Upper lobe of right lung (tissue), 1 donor: Measurements from ENCODE around the gene MANF. TPM values are rescaled to one million over a fixed set of nuclear protein-coding genes. Genes with fewer than 3 reads are reported as not detected.
A peak's percentile ranks its signal among the peaks of the same experiment; 100 is the strongest.

Source experiments
- ATAC-seq: fragments of 200-7000 bp; cut with Tn5 transposase; one replicate; pipeline ENCODE4 v1.9.1; 2020; ENCODE audit warnings: mild to moderate bottlenecking, moderate library complexity
- DNase-seq: peaks from one replicate; pipeline ENCODE4 v3.0.0-alpha.2; 2020
- H3K27ac ChIP-seq: fragments of 200-600 bp; one replicate; pipeline ENCODE4 v1.8.0; 2022
- H3K27me3 ChIP-seq: fragments of 200-600 bp; one replicate; pipeline ENCODE4 v1.8.0; 2022; ENCODE audit warnings: mild to moderate bottlenecking
- H3K36me3 ChIP-seq: fragments of 200-600 bp; one replicate; pipeline ENCODE4 v1.8.0; 2022
- H3K4me1 ChIP-seq: fragments of 200-600 bp; one replicate; pipeline ENCODE4 v1.8.0; 2022
- H3K4me3 ChIP-seq: fragments of 200-600 bp; one replicate; pipeline ENCODE4 v1.8.0; 2022; ENCODE audit warnings: mild to moderate bottlenecking
- H3K9me3 ChIP-seq: fragments of 200-600 bp; one replicate; pipeline ENCODE4 v1.8.0; 2022
- CTCF ChIP-seq: fragments of 200-600 bp; IDR thresholded peaks from one replicate; pipeline ENCODE4 v1.8.0; 2022; ENCODE audit warnings: antibody characterized with exemption
- intact Hi-C: fragments of 100-400 bp; cut with DNase I; formaldehyde crosslinking; loops from one replicate; pipeline ENCODE4 v1.11.0; 2022
- total RNA-seq: library from RNA; stranded (reverse); fragmentation: NEBNext Ultra II Directional; extraction: Animal tissue kit (Norgen Biotek cat#: 25700); gene quantifications from one replicate; pipeline ENCODE4 v1.2.1, GENCODE V29; 2021
- donor health status: DM: no; HTN: yes; CAD: no; lungs with severe emphysema.

MANF gene
- total RNA-seq, 1 donor from 2014 or later: 80.3 TPM

GRCh38 chr3:51389423-51390183, 4.5 kb downstream of the MANF start:
- Histone ChIP-seq H3K9me3 (no peaks in the 10 kb centered on the region), H3K4me1 (peaks cover 58% of the 10 kb centered on the region), H3K36me3 (peaks cover 46% of the 10 kb centered on the region), H3K4me3 (no peak overlapping the region), H3K27me3 (no peaks in the 10 kb centered on the region), H3K27ac (no peak overlapping the region)
- DNase-seq (peak; percentile 77), ATAC-seq (no peak)
- peak; percentile 71 for TF ChIP-seq CTCF
- intact Hi-C loops: no loop called here

GRCh38 chr3:51390246-51391074, 5.4 kb downstream of the MANF start:
- peaks cover 55% of the 10 kb centered on the region for H3K36me3 ChIP-seq
- intact Hi-C loops: no loop called here
- no peaks in the 10 kb centered on the region for H3K9me3 ChIP-seq
- DNase-seq (no peak), ATAC-seq (no peak)
- H3K27ac ChIP-seq: peak overlapping the region; percentile 81
- TF ChIP-seq CTCF: no peak
- H3K4me1 ChIP-seq: peaks cover 58% of the 10 kb centered on the region
- no peaks in the 10 kb centered on the region for H3K27me3 ChIP-seq
- peak overlapping the region; percentile 72 for H3K4me3 ChIP-seq

- peaks cover 54% of the 10 kb centered on the region for H3K4me1 ChIP-seq
- intact Hi-C loops: no loop called here
These were observed 6.0 kb downstream of the MANF start, which contains the start of gene RBM15B for GRCh38 chr3:51391075-51391565. TSS of gene RBM15B (plus strand) at chr3:51391285. CDS start at chr3:51391400, 115 bp downstream.

GRCh38 chr3:51391566-51392354, 6.7 kb downstream of the MANF start:
- TF ChIP-seq CTCF: no peak
- peaks cover 48% of the 10 kb centered on the region for H3K4me1 ChIP-seq
- peaks cover 68% of the 10 kb centered on the region for H3K36me3 ChIP-seq
- ATAC-seq (peak; percentile 1), DNase-seq (peak; percentile 78)
- intact Hi-C loops: no loop called here
- H3K4me3 ChIP-seq: peak overlapping the region; percentile 72
- H3K27ac ChIP-seq: peak overlapping the region; percentile 81
- H3K27me3 ChIP-seq: no peaks in the 10 kb centered on the region
- H3K9me3 ChIP-seq: no peaks in the 10 kb centered on the region

More at GRCh38 chr3:51391075-51391565, 6.0 kb downstream of the MANF start, which contains the start of gene RBM15B:
- peak; percentile 99 for DNase-seq
- no peaks in the 10 kb centered on the region for H3K27me3 ChIP-seq
- H3K4me3 ChIP-seq: peak within 1 kb of the TSS; percentile 72
- peak; percentile 96 for ATAC-seq
- peaks cover 62% of the 10 kb centered on the region for H3K36me3 ChIP-seq
- no peaks in the 10 kb centered on the region for H3K9me3 ChIP-seq
- H3K27ac ChIP-seq: peak within 1 kb of the TSS; percentile 81
- TF ChIP-seq CTCF: peak; percentile 89
